Hepatic stellate cell (primary cell): ENCODE data around the gene GLB1L3.
A peak's percentile ranks its signal among the peaks of the same experiment; 100 is the strongest.
"Not testable (repeated sequence)": the region's sequence is repeated elsewhere in the genome, so short reads cannot be mapped to it uniquely, and the experiment has no call there.

ENCODE experiments used
- DNase-seq: peaks from one replicate; pipeline ENCODE4 v3.0.0; 2011; ENCODE audit warnings: low spot score

Gene GLB1L3

DNA sequence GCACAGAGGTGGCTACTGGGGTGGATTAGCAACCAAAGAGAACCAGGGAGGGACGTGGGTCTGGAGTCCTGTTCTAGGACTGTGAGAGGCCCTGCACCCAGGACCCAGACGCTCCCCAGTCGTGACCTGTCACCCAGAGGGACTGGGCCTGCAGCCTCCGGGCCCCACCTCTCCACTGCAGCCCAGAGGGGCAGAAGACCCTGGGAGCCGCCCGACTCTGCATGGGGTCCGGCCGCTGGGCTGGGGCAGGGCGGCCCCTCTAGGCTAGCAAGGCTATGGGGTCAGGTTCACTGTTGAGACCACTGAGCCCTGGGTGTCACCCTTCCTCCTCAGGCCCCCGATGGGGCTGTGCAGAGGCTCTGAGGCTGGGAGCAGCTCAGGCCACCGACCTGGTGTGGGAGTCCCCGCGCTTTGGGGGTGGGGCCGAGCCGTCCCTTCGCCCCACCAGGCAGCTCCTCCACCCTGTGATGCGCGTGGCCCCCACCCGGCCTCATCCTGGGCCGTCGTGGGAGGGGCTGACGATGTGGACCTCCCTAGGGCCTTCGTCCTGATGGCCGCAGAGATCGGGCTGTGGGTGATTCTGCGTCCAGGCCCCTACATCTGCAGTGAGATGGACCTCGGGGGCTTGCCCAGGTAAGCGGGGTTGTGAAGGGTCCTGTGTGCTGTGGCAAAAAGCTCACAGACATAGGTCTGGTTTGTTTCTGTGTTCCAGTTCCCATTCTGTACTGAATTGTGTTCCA is 68.5 kb downstream of the GLB1L3 start:
- DNase-seq: not testable (repeated sequence)

DNA sequence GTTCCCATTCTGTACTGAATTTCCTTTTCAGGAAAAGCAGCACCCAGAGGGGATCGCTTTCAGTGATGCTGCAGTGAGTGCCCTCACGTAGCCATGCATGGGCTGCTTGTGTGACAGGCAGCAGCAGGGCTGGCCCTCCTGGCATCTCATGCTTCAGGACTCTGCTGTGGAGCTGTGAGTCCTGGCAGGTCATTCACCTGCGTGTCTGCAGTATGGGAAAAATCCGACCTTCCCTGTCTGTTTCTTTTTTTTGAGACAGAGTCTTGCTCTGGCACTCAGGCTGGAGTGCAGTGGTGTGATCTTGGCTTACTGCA is 69.0 kb downstream of the GLB1L3 start:
- DNase-seq: no peak

DNA sequence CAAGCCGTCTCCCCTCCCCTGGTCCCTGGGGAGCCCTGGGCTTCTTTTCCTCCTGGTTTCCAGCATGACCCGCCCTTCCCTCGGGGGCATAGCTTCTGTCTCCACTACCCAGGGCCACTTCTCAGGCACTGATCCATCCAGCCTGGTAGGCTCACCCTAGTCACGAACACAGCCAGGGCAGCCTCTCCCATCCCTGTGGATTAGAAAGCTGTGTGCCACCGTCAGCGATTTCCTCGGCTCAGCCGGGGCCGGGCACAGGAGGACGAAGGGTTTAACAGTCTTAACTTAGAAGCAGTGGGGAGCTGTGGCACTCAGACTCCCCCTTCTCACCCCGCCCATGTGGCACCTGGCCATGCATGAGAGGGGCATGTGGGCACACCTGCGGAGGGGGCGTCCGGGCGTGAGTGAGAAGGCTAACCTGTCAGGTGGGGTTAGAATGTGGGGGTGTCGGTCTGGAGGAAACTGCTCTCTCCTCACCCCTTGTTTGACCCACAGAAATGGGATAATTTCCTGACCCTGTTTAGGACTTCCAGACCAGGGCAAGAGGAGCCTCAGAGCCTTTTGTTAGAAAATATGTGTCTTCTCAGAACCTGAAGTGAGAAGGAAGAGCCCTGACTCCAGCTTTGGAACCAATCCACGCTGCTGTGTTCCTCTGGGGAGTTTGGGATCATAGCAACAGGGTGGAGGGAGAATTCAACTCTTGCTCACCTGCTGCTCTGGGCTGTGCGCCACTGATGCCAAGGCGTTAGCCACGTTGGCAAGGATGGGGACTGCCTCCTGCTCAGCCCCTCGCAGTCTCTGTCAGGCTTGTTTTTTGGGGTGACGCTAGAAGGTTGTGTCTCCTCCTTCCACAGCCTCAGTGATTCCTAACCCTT is 70.2 kb downstream of the GLB1L3 start:
- no peak for DNase-seq

DNA sequence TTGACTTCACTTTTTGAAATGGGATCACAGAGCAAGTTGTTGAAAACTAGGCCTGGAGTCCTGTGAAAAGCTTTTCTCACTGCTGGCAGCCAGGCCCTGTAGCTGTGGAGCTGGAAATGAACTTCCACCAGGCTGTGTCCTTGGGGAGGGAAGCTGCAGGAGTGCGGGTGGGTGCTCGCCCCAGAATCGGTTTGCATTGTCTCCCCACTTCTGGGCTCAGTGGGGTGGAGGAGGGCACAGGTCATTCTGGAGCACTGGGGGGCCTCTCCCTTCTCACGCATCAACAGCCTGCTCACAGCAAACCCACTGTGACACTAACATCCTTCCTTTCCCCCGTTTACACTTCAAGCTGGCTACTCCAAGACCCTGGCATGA is 70.8 kb downstream of the GLB1L3 start:
- DNase-seq: no peak

DNA sequence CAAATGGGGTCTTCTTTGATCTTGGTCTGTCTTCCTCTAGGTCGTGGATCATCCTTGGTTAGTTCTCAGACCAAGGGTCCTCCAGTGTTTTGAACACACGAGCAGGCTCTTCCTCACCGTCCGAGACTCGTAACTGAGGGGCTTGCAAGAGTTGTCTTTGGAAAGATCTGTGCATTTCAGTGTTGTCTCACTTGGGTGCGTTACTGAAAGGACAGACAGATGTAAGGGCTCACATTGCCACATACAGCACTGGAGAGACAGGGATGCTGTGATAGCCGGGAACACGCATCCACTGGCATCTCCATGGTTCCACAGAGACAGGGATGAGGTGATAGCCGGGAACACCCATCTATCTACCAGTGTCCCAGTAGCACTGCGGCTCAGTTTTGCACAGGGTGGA is 71.3 kb downstream of the GLB1L3 start:
- DNase-seq: no peak

- no peak for DNase-seq
These were observed 73.1 kb downstream of the GLB1L3 start for GRCh38 chr11:134349109-134349801.

- no peak for DNase-seq
These were observed 73.7 kb downstream of the GLB1L3 start for GRCh38 chr11:134349802-134350355.

DNA sequence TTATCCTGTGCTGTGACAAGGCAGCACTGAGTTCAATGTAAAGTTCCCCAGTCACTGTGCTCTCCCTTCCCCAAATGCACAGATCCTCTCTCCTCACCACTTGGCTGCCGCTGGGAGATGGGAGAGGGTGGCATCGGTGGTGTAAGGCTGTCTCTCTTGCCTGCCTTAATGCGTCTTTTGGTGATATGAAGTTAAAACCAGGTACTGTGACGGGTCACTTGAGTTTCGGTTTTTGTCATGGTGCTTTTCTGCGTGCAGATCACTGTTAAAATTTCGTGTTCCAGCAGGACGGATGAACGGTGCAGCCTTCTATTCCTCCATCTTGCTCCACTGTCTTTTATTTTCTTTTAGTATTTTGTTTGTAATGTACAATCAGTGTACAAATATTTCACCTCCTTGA is 74.2 kb downstream of the GLB1L3 start:
- DNase-seq: no peak

DNA sequence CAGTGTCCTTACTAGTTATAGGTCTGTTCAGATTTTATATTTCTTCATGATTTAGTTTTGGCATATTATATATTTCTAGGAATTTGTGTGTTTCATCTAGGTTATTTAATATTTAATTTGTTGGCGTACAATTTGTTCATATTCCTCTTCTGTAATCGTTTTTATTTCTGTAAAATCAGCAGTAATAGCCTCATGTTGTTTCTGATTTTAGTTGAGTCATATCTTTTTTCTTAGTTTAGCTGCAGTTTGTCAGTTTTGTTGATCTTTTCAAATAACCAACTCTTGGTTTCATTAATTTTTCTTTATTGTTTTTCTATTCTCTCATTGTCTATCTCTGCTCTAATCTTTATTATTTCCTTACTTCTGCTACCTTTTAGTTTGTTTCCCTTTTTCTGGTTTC is 75.9 kb downstream of the GLB1L3 start:
- no peak for DNase-seq

DNA sequence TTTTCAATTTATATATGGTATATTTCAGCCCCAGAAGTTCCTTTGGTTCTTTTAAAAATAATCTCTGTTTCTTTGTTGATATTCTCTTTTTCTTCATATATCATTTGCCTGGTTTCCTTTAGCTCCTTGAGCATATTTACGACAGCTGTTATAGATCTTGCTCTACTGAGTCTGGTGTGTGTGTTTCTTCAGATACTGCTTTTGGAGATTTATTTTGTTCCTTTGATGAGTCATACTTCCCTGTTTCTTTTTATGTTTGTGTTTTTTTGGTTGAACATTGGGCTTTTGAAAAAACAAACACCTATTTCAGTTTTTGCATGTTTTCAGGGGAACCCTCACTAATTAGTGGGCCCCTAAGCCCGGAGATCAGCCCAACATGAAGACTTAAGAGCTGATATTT is 79.0 kb downstream of the GLB1L3 start:
- DNase-seq: no peak

DNA sequence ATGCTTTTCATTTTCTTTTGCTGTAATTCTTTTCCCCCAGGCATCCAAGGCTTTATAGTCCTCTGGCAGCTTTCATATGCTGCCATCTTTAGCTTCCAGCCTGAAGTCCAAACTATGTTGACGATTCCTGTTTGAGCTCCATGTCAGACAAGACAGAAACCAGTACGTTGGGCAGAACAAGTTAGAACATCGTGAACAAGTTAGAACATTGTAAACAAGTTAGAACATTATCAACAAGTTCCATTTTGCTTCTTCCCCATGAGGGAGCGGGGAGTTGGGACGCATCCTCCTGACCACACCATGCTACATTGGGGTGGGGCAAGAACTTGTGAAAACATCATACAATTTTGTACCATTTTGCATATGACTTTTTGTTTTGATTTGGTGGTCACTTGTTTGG is 79.5 kb downstream of the GLB1L3 start:
- no peak for DNase-seq

- no peak for DNase-seq
These were observed 80.7 kb downstream of the GLB1L3 start for GRCh38 chr11:134356656-134357544.

GRCh38 chr11:134357545-134357839 is 81.3 kb downstream of the GLB1L3 start:
- no peak for DNase-seq

- DNase-seq: no peak
These were observed 82.1 kb downstream of the GLB1L3 start for GRCh38 chr11:134358165-134358855.

GRCh38 chr11:134358856-134359490 is 82.8 kb downstream of the GLB1L3 start:
- DNase-seq: no peak

DNA sequence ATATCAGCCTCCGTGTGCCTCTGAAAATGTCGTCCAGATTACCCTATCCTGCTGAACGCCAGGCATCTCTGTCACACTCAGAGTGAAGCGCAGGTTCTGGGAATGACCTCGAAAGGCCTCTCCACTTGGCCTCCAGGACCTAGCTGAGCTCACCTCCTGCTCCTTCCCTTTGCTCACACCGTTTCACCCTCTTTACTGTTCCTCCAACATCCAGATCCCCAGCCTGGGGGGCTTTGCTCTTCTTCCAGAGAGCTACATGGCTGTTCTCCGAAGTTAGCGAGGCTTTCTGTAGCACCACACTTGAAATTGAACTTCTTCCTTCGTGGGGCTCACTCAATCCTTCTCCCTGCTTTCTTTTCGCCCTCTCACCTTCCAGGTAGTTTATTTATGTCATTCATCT is 83.5 kb downstream of the GLB1L3 start:
- DNase-seq: no peak

GRCh38 chr11:134360050-134360835 is 84.1 kb downstream of the GLB1L3 start:
- peak; percentile 93 for DNase-seq

DNA sequence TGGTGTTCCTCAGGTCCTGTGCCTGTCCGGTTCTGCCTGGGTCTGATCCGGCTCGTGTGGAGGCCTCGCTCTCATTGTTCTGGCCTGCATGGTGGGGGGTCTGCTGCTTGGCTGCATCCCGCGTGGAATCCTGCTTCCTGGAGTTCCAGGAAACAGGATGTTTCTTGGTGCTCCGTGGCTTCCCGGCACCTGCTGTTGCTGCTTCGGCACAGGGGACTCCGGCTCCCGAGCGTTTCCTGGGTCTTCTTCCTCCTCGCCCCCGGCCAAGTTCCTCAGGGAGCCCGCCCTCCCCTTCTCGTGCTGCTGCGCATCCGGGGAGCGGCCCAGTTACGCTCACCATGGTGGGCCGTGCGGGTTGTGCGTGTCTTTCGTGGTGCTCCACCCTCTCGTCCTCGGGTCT is 85.5 kb downstream of the GLB1L3 start:
- DNase-seq: no peak

DNA sequence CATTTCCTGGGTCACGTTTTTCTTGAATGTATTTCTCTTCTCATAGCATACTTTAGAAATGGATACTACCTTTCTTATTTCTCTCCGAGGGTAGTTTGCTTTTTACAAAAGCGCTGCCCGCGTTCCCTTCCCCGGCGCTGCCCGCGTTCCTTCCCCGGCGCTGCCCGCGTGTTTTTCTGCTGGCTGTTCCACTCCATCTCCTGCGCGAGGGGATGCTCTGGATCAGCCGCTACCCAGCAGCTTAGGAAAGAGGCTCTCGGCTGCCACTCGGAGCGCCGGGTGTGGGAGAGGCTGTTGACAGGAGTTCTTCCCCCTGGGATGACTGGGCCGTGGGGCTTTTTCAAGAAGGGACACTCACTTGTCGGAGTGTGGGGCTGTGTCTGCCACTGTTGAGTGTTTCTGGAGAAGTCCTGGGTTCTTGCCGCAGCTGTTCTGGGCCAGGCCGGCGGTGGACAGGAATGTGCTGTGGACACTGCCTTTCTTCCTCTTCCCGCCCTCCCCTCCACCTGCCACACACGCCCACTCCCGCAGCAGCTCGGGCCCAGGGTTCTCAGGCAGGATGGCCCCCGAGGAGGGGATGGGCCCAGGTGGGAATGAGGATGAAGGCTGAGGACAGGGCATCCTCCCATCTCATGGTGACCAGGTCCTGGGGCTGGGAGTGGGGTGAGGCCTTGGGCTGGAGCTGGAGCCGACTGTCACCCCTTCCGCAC is 86.2 kb downstream of the GLB1L3 start:
- DNase-seq: no peak
